ENCODE results near the gene CYP26A1.

CYP26A1 gene

DNA sequence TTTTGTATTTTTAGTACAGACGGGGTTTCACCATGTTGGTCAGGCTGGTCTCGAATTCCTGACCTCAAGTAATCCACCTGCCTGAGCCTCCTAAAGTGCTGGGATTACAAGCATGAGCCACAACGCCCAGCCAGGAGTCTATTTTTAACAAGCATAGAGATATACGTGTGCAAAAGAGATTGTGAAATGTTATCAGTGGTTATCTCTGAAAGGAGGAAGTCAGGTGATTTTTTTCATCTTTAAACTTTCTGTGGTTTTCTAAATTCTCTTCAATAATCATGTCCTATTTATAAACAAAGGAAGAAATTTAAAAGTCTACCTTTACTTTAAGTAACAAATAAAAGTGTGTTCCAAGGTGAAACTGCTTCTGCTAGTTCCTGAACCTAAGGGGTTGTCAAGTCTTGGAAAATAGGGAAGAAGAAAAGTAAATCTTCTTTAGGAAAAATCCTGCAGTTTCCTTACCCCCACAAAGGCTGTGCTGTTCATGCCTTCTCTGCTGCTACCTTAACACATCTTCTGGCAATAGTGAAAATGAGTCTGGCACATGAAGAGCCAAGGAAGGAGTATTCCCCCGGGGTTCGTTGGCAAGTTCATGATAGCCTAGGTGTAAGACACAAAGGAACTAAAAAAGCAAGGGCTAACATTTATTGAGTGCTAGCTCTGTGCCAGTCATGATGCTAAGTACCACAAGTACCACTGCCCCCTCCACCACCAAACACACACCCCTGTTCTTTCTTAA lies 51.1 kb downstream of the CYP26A1 start:
- no peaks in the 10 kb centered on the region for H3F3A ChIP-seq (ENCODE audit: low read depth)
- no peak overlapping the region for H3K9ac ChIP-seq (ENCODE audit: low read depth, low read length, poor library complexity, severe bottlenecking)
- no peak overlapping the region for H2AFZ ChIP-seq (ENCODE audit: low read length)
- H3K9me2 ChIP-seq (replicated peaks; ENCODE audit: low read depth, low read length) = no peaks in the 10 kb centered on the region
- peak overlapping the region; percentile 26 for H3K4me2 ChIP-seq (ENCODE audit: low read depth, low read length, poor library complexity, severe bottlenecking)
- H3K79me2 ChIP-seq (ENCODE audit: insufficient read depth, low read length) = no peaks in the 10 kb centered on the region
- H3K27me3 ChIP-seq (ENCODE audit: insufficient read depth, low read length, poor library complexity, severe bottlenecking) = no peaks in the 10 kb centered on the region
- H3K9me3 ChIP-seq (ENCODE audit: insufficient read depth, low read depth, low read length) = peaks cover 11% of the 10 kb centered on the region; the same call in 1 of the 2 replicates
- no peak overlapping the region for H3K4me3 ChIP-seq (ENCODE audit: low read length, poor library complexity, severe bottlenecking)
- TF ChIP-seq EZH2phosphoT487 (IDR thresholded peaks at IDR 0.05; ENCODE audit: borderline replicate concordance) = no peak
- TF ChIP-seq CTCF (conservative IDR thresholded peaks at IDR 0.05; ENCODE audit: low read length) = no peak
- H3K4me1 ChIP-seq (ENCODE audit: insufficient read depth, low read length, poor library complexity, severe bottlenecking) = peaks cover 14% of the 10 kb centered on the region
- H3K36me3 ChIP-seq (ENCODE audit: insufficient read depth, low read length) = no peaks in the 10 kb centered on the region
- no peaks in the 10 kb centered on the region for H4K20me1 ChIP-seq (ENCODE audit: insufficient read depth, low read length, poor library complexity, severe bottlenecking)

DNA sequence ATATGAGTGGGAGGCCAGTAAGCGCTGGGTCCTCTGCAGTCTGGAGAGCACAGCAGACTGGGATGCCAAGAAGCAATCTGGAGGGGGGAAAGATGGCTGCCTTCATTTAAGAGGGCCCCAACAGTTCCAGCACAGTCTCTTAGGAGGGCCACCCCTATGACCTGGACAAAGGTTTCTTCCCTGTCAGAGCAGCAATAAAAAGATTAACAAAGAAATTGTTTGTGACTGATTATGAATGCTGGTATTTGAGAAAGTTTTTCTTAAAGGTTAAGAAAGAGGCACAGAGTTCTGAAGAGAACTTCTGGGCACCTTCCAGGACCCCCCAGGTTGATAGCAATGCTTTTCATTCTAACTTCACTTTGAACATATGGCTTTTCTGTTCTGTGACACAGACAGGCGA lies 52.3 kb downstream of the CYP26A1 start:
- H3K4me2 ChIP-seq (ENCODE audit: low read depth, low read length, poor library complexity, severe bottlenecking) = no peak overlapping the region
- no peaks in the 10 kb centered on the region for H3K36me3 ChIP-seq (ENCODE audit: insufficient read depth, low read length)
- no peaks in the 10 kb centered on the region for H4K20me1 ChIP-seq (ENCODE audit: insufficient read depth, low read length, poor library complexity, severe bottlenecking)
- H2AFZ ChIP-seq (ENCODE audit: low read length) = no peak overlapping the region
- H3K79me2 ChIP-seq (ENCODE audit: insufficient read depth, low read length) = no peaks in the 10 kb centered on the region
- TF ChIP-seq CTCF (conservative IDR thresholded peaks at IDR 0.05; ENCODE audit: low read length) (no peak), EZH2phosphoT487 (IDR thresholded peaks at IDR 0.05; ENCODE audit: borderline replicate concordance) (no peak)
- H3K9ac ChIP-seq (ENCODE audit: low read depth, low read length, poor library complexity, severe bottlenecking) = no peak overlapping the region
- no peaks in the 10 kb centered on the region for H3F3A ChIP-seq (ENCODE audit: low read depth)
- H3K27me3 ChIP-seq (ENCODE audit: insufficient read depth, low read length, poor library complexity, severe bottlenecking) = no peaks in the 10 kb centered on the region
- no peaks in the 10 kb centered on the region for H3K9me2 ChIP-seq (replicated peaks; ENCODE audit: low read depth, low read length)
- peaks cover 11% of the 10 kb centered on the region; the same call in 1 of the 2 replicates for H3K9me3 ChIP-seq (ENCODE audit: insufficient read depth, low read depth, low read length)
- no peak overlapping the region for H3K4me3 ChIP-seq (ENCODE audit: low read length, poor library complexity, severe bottlenecking)
- peaks cover 14% of the 10 kb centered on the region for H3K4me1 ChIP-seq (ENCODE audit: insufficient read depth, low read length, poor library complexity, severe bottlenecking)

DNA sequence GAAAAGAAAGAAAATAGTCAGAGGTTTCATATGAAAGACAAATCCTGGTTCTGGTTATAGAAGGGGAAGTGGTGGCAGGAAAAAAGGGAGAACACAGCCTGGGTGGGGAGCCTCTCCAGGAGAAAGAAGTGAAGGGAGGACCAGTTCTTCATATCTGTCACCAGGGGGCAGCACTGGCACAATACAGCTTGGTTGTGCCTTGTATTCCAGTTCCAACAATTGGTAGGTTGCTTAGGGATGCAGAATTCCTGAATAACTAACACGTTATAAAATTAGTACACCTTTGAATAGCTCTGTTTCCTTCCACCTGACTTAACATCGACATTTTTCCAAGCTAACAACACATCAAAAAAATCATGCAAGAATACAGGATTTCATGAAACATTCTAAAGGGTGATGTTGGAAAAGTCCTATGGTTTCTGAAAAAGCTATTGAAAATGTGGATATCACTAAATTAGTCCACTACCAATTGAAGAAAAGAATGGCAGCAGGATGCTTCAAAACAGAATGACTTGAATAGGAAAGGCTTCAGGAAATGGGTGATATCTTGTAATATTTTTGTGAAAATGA lies 52.9 kb downstream of the CYP26A1 start:
- Histone ChIP-seq H3F3A (ENCODE audit: low read depth) (no peaks in the 10 kb centered on the region), H3K9me3 (ENCODE audit: insufficient read depth, low read depth, low read length) (peaks cover 11% of the 10 kb centered on the region; the same call in 1 of the 2 replicates), H3K4me2 (ENCODE audit: low read depth, low read length, poor library complexity, severe bottlenecking) (no peak overlapping the region), H3K9me2 (replicated peaks; ENCODE audit: low read depth, low read length) (no peaks in the 10 kb centered on the region), H4K20me1 (ENCODE audit: insufficient read depth, low read length, poor library complexity, severe bottlenecking) (no peaks in the 10 kb centered on the region), H3K27me3 (ENCODE audit: insufficient read depth, low read length, poor library complexity, severe bottlenecking) (no peaks in the 10 kb centered on the region), H3K36me3 (ENCODE audit: insufficient read depth, low read length) (no peaks in the 10 kb centered on the region), H3K79me2 (ENCODE audit: insufficient read depth, low read length) (no peaks in the 10 kb centered on the region), H2AFZ (ENCODE audit: low read length) (no peak overlapping the region), H3K9ac (ENCODE audit: low read depth, low read length, poor library complexity, severe bottlenecking) (no peak overlapping the region), H3K4me3 (ENCODE audit: low read length, poor library complexity, severe bottlenecking) (no peak overlapping the region), H3K4me1 (ENCODE audit: insufficient read depth, low read length, poor library complexity, severe bottlenecking) (peaks cover 18% of the 10 kb centered on the region)
- no peak for TF ChIP-seq EZH2phosphoT487 (IDR thresholded peaks at IDR 0.05; ENCODE audit: borderline replicate concordance)
- TF ChIP-seq CTCF (conservative IDR thresholded peaks at IDR 0.05; ENCODE audit: low read length) = peak; percentile 75

All from Loucy (cell line).